Activated T-cell treated with anti-CD3 and anti-CD28 coated beads, Interleukin-2, amount 50 U/mL, for 4 hours (primary cell): Measurements from ENCODE around the gene NONO. TPM values are rescaled to one million over a fixed set of nuclear protein-coding genes. Genes with fewer than 3 reads are reported as not detected.
"Not testable (repeated sequence)": the region's sequence is repeated elsewhere in the genome, so short reads cannot be mapped to it uniquely, and the experiment has no call there.

Experiments used
- ATAC-seq, 2 donors: fragments of 200-7000 bp; cut with Tn5 transposase; one replicate each; pipeline ENCODE4 v1.10.0; 2021
- DNase-seq: peaks from one replicate; pipeline ENCODE4 v3.0.0-alpha.2; 2020
- H3K27me3 Mint-ChIP-seq: one replicate; pipeline ENCODE4 v1.8.0; 2021; ENCODE audit warnings: low read depth, mixed read lengths
- H3K36me3 Mint-ChIP-seq: one replicate; pipeline ENCODE4 v1.8.0; 2022; ENCODE audit warnings: mixed read lengths; ENCODE audit not compliant: insufficient read depth
- H3K4me1 Mint-ChIP-seq: one replicate; pipeline ENCODE4 v1.8.0; 2021; ENCODE audit warnings: low read depth, mixed read lengths
- H3K4me3 Mint-ChIP-seq: one replicate; pipeline ENCODE4 v1.8.0; 2021; ENCODE audit warnings: mild to moderate bottlenecking, moderate library complexity, mixed read lengths
- H3K9me3 Mint-ChIP-seq: one replicate; pipeline ENCODE4 v1.8.0; 2021; ENCODE audit warnings: mixed read lengths
- total RNA-seq, 3 donors: library from RNA; stranded (reverse); gene quantifications; one replicate each; pipeline ENCODE4 v1.2.1, GENCODE V29; 2021

The NONO gene
- total RNA-seq, 3 donors from 2014 or later, result 563 to 576 (median 574) TPM

GRCh38 chrX:71302461-71303213 is 19.2 kb downstream of the NONO start:
- no peak for ATAC-seq
- Mint-ChIP-seq H3K36me3 (peaks cover 21% of the 10 kb centered on the region), H3K4me1 (peaks cover 7% of the 10 kb centered on the region), H3K27me3 (no peaks in the 10 kb centered on the region), H3K9me3 (no peaks in the 10 kb centered on the region), H3K4me3 (no peak overlapping the region)
- no peak for DNase-seq

- Mint-ChIP-seq H3K4me3 (no peak overlapping the region), H3K9me3 (no peaks in the 10 kb centered on the region), H3K36me3 (peaks cover 13% of the 10 kb centered on the region), H3K4me1 (peaks cover 7% of the 10 kb centered on the region), H3K27me3 (no peaks in the 10 kb centered on the region)
- DNase-seq (no peak), ATAC-seq (no peak)
Measured at GRCh38 chrX:71304561-71304960, 21.1 kb downstream of the NONO start.

GRCh38 chrX:71315917-71316316 is 32.5 kb downstream of the NONO start:
- Mint-ChIP-seq H3K9me3 (no peaks in the 10 kb centered on the region), H3K4me3 (no peak overlapping the region), H3K4me1 (no peaks in the 10 kb centered on the region), H3K27me3 (no peaks in the 10 kb centered on the region), H3K36me3 (peaks cover 5% of the 10 kb centered on the region)
- no peak for ATAC-seq
- DNase-seq, result no peak

GRCh38 chrX:71316959-71317358 is 33.5 kb downstream of the NONO start:
- H3K4me3 Mint-ChIP-seq, H3K27me3 Mint-ChIP-seq, ATAC-seq, DNase-seq, H3K36me3 Mint-ChIP-seq, H3K9me3 Mint-ChIP-seq, H3K4me1 Mint-ChIP-seq: not testable (repeated sequence)

GRCh38 chrX:71320126-71320525 is 36.7 kb downstream of the NONO start:
- H3K27me3 Mint-ChIP-seq, result no peaks in the 10 kb centered on the region
- no peaks in the 10 kb centered on the region for H3K36me3 Mint-ChIP-seq
- no peak for ATAC-seq

GRCh38 chrX:71321731-71322130 is 38.3 kb downstream of the NONO start:
- no peaks in the 10 kb centered on the region for H3K36me3 Mint-ChIP-seq
- H3K27me3 Mint-ChIP-seq, result no peaks in the 10 kb centered on the region
- ATAC-seq (no peak), DNase-seq (no peak)
- H3K4me3 Mint-ChIP-seq, result no peak overlapping the region
- H3K4me1 Mint-ChIP-seq, result no peaks in the 10 kb centered on the region
- H3K9me3 Mint-ChIP-seq, result no peaks in the 10 kb centered on the region

More at GRCh38 chrX:71320126-71320525, 36.7 kb downstream of the NONO start:
- no peak for DNase-seq
- Mint-ChIP-seq H3K9me3 (no peaks in the 10 kb centered on the region), H3K4me3 (no peak overlapping the region), H3K4me1 (no peaks in the 10 kb centered on the region)

- ATAC-seq, DNase-seq, H3K36me3 Mint-ChIP-seq, H3K9me3 Mint-ChIP-seq, H3K27me3 Mint-ChIP-seq, H3K4me3 Mint-ChIP-seq, H3K4me1 Mint-ChIP-seq: not testable (repeated sequence)
Measured at GRCh38 chrX:71324452-71324851, 41.0 kb downstream of the NONO start.

GRCh38 chrX:71326394-71326793 is 43.0 kb downstream of the NONO start:
- Mint-ChIP-seq H3K9me3 (no peaks in the 10 kb centered on the region), H3K36me3 (no peaks in the 10 kb centered on the region), H3K4me1 (no peaks in the 10 kb centered on the region), H3K4me3 (no peak overlapping the region), H3K27me3 (no peaks in the 10 kb centered on the region)
- DNase-seq (no peak), ATAC-seq (no peak)

GRCh38 chrX:71349151-71349665 is 65.8 kb downstream of the NONO start:
- H3K4me3 Mint-ChIP-seq, H3K4me1 Mint-ChIP-seq, DNase-seq, ATAC-seq, H3K27me3 Mint-ChIP-seq, H3K36me3 Mint-ChIP-seq, H3K9me3 Mint-ChIP-seq: not testable (repeated sequence)

GRCh38 chrX:71349867-71350266 is 66.4 kb downstream of the NONO start:
- not testable (repeated sequence) for ATAC-seq, H3K27me3 Mint-ChIP-seq, H3K9me3 Mint-ChIP-seq, H3K4me1 Mint-ChIP-seq, DNase-seq, H3K4me3 Mint-ChIP-seq, H3K36me3 Mint-ChIP-seq

Other genes starting within 250 kb of the NONO start
- gene SNX12, start 215.3 kb upstream of the NONO start, total RNA-seq, result 10 to 100 TPM; 55.9 to 62.7 (median 58.4) TPM
- gene FOXO4, start 187.8 kb upstream of the NONO start, total RNA-seq, result 1 to 10 TPM; 3.4 to 6.4 (median 5.2) TPM
- gene CXorf65, start 176.9 kb upstream of the NONO start, total RNA-seq, result 10 to 100 TPM in 1 of 3 donors, 1 to 10 TPM in 2; 6.0 to 11.3 (median 6.6) TPM
- gene IL2RG, start 172.1 kb upstream of the NONO start, total RNA-seq, result 100 to 1,000 TPM; 214 to 305 (median 276) TPM
- gene MED12, start 165.0 kb upstream of the NONO start, total RNA-seq, result 10 to 100 TPM; 33.7 to 43.9 (median 39.8) TPM
- under 1 TPM; 0.38 to 0.43 (median 0.40) TPM for gene NLGN3, start 138.8 kb upstream of the NONO start, total RNA-seq
- not detected for gene GJB1, start 60.4 kb upstream of the NONO start, total RNA-seq
- 10 to 100 TPM; 11.2 to 15.7 (median 13.3) TPM for gene ZMYM3, start 29.5 kb upstream of the NONO start, total RNA-seq
- 1 to 10 TPM; 3.0 to 3.6 (median 3.1) TPM for gene ITGB1BP2, start 18.1 kb downstream of the NONO start, total RNA-seq
- gene TAF1, start 82.7 kb downstream of the NONO start, total RNA-seq, result 10 to 100 TPM; 24.9 to 32.2 (median 29.0) TPM
- gene OGT, start 249.5 kb downstream of the NONO start, total RNA-seq, result 100 to 1,000 TPM; 150 to 198 (median 166) TPM